RWPE2 (cell line): ENCODE measurements around the gene MXD3.

Experiments
- ATAC-seq: fragments of 200-7000 bp; cut with Tn5 transposase; 3 replicates; pipeline ENCODE4 v1.9.1; 2021; ENCODE audit warnings: low read depth
- DNase-seq: peaks from one replicate; pipeline ENCODE4 v3.0.0-alpha.2; 2020; ENCODE audit warnings: low spot score
- H3K27ac ChIP-seq: fragments of 450-650 bp; 2 replicates; pipeline ENCODE4 v1.5.1; 2017; ENCODE audit warnings: mild to moderate bottlenecking; ENCODE audit not compliant: poor library complexity, severe bottlenecking
- H3K27me3 ChIP-seq: fragments of 250-450 bp; sonication (Bioruptor Pico); 2 replicates; pipeline ENCODE4 v1.5.1; 2021; ENCODE audit warnings: mild to moderate bottlenecking, moderate library complexity; ENCODE audit not compliant: insufficient read depth, poor library complexity, severe bottlenecking
- H3K36me3 ChIP-seq: fragments of 250-450 bp; sonication (Bioruptor Pico); 2 replicates; pipeline ENCODE4 v1.5.1; 2020; ENCODE audit warnings: low read depth, mild to moderate bottlenecking, moderate library complexity
- H3K4me1 ChIP-seq: fragments of 250-450 bp; sonication (Bioruptor Pico); 2 replicates; pipeline ENCODE4 v1.5.1; 2021; ENCODE audit warnings: mild to moderate bottlenecking, moderate library complexity; ENCODE audit not compliant: insufficient read depth, poor library complexity, severe bottlenecking
- H3K4me3 ChIP-seq: fragments of 250-450 bp; sonication (Bioruptor Pico); 2 replicates; pipeline ENCODE4 v1.5.1; 2021; ENCODE audit warnings: mild to moderate bottlenecking, moderate library complexity; ENCODE audit not compliant: severe bottlenecking
- H3K9me3 ChIP-seq: fragments of 250-450 bp; sonication (Bioruptor Pico); 2 replicates; pipeline ENCODE4 v1.5.1; 2021; ENCODE audit warnings: mild to moderate bottlenecking, moderate library complexity; ENCODE audit not compliant: severe bottlenecking
- CTCF ChIP-seq: fragments of 450-650 bp; IDR thresholded peaks from one replicate; pipeline ENCODE4 v1.5.1; 2017; ENCODE audit warnings: mild to moderate bottlenecking, moderate library complexity; ENCODE audit not compliant: poor library complexity, severe bottlenecking

MXD3 gene

DNA sequence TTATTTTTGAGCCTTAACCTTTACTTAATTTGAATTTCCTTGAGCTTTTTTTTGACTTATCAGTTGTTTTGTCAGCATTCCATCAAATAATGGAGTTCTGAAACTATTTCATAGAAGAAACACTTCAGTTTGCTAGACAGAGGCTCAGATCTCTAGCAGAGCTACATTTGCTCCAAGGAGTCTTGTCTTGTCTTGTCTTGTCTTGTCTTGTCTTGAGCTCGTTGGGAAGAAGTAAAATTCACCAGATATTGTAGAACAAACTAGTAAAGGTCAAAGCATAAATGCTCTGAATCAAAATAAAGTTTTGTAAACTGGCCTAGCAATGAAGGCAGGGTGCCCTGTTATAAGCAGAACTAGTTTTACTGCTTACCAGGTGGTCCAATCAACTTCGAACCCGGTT lies 41.7 kb downstream of the MXD3 start:
- H3K27me3 ChIP-seq, result no peaks in the 10 kb centered on the region
- peak; percentile 44; the same call in 1 of the 3 replicates for ATAC-seq
- TF ChIP-seq CTCF, result no peak
- H3K4me1 ChIP-seq, result peaks cover 15% of the 10 kb centered on the region
- peaks cover 85% of the 10 kb centered on the region for H3K36me3 ChIP-seq
- H3K9me3 ChIP-seq, result no peaks in the 10 kb centered on the region
- no peak overlapping the region for H3K4me3 ChIP-seq
- DNase-seq, result no peak
- no peak overlapping the region for H3K27ac ChIP-seq

DNA sequence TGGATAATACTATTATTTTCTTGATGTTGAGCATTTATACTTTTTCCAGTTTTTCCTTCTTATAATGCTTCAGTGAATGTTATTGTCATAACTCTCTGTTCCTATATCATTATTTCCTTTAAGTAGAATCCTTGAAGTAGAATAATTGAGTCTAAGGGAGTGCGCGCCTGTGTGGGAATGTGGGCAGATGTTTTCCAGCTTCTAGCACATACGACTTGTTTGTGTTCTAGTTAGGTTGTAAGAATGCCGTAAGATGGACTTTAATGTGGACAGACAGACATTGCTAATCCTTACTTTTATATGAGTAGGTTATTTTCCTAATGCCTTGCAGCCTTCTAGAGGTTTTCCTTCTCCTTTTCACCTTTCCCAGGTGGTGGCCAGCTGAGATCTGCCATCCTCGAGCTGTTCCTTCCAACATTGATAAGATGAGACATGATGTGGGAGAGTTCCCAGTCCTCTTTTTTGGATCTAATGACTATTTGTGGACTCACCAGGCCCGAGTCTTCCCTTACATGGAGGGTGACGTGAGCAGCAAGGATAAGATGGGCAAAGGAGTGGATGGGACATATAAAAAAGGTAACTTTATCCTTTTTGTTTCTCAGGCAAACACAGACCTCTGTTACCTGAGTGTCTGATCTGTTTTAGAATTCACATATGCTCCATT lies 42.3 kb downstream of the MXD3 start:
- Histone ChIP-seq H3K27me3 (no peaks in the 10 kb centered on the region), H3K36me3 (peaks cover 83% of the 10 kb centered on the region), H3K4me3 (no peak overlapping the region), H3K4me1 (peaks cover 15% of the 10 kb centered on the region), H3K27ac (no peak overlapping the region), H3K9me3 (no peaks in the 10 kb centered on the region)
- no peak for ATAC-seq
- no peak for DNase-seq
- TF ChIP-seq CTCF, result no peak

GRCh38 chr5:177265395-177265794 lies 46.3 kb downstream of the MXD3 start:
- ATAC-seq, result peak; percentile 17; the same call in 1 of the 3 replicates
- H3K4me1 ChIP-seq, result peaks cover 14% of the 10 kb centered on the region
- no peak for DNase-seq
- H3K9me3 ChIP-seq, result no peaks in the 10 kb centered on the region
- H3K27me3 ChIP-seq, result no peaks in the 10 kb centered on the region
- no peak for TF ChIP-seq CTCF
- no peak overlapping the region for H3K27ac ChIP-seq
- H3K36me3 ChIP-seq, result peaks cover 87% of the 10 kb centered on the region
- H3K4me3 ChIP-seq, result no peak overlapping the region

DNA sequence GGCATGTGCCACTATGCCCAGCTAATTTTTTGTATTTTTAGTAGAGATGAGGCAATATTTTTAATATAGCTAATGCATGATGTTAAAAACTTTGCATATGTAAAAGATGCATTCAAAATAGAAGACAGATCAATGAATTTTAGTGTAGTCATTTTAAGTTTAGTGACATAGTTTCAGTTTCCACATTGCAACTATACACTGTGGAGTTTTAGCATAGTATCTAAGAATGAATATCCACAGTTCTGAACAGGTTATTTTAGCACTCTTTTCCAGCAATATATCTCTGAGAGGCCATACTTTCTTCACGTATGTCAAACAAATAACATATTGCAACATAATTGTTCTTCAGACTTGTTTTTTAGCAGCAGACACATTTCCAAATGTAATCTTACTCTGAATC lies 47.5 kb downstream of the MXD3 start:
- Histone ChIP-seq H3K27ac (no peak overlapping the region), H3K36me3 (peaks cover 86% of the 10 kb centered on the region), H3K9me3 (no peaks in the 10 kb centered on the region), H3K4me3 (no peak overlapping the region), H3K4me1 (peaks cover 2% of the 10 kb centered on the region), H3K27me3 (no peaks in the 10 kb centered on the region)
- no peak for TF ChIP-seq CTCF
- no peak for ATAC-seq
- no peak for DNase-seq

DNA sequence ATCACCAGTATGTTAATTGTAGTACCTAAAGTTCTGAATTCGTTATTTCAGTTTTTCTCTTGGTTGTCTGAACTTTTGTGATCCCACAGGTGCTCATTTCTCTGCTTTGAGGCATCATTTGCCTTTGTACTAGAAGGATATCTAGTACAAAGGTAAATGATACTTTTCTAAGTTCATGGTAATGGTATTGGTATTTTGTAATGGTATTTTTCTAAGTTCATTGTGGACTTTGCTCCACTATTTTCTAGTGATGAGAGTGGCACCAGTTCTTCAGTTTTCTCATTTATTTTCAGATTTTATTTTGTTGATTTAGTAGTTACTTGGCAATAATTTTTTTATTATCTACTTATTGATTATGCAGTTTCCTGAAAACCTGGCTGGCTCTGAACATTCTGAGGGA lies 50.2 kb downstream of the MXD3 start:
- no peaks in the 10 kb centered on the region for H3K9me3 ChIP-seq
- no peak overlapping the region for H3K4me3 ChIP-seq
- no peak overlapping the region for H3K27ac ChIP-seq
- H3K36me3 ChIP-seq, result peaks cover 85% of the 10 kb centered on the region
- H3K27me3 ChIP-seq, result no peaks in the 10 kb centered on the region
- no peak for ATAC-seq
- H3K4me1 ChIP-seq, result no peaks in the 10 kb centered on the region
- DNase-seq, result no peak
- TF ChIP-seq CTCF, result no peak
